Ishikawa (cell line): ENCODE data around the gene GAB2.

Experiments
- CEBPB ChIP-seq: IDR thresholded peaks from 2 replicates; pipeline ENCODE4 v1.6.1; 2012
- CREB1 ChIP-seq: IDR thresholded peaks from 2 replicates; pipeline ENCODE4 v1.6.1; 2012; ENCODE audit warnings: low read depth
- EGR1 ChIP-seq: IDR thresholded peaks from 2 replicates; pipeline ENCODE4 v1.6.1; 2012
- EP300 ChIP-seq: IDR thresholded peaks from 2 replicates; pipeline ENCODE4 v1.6.1; 2012; ENCODE audit warnings: borderline replicate concordance
- FOXM1 ChIP-seq: IDR thresholded peaks from 2 replicates; pipeline ENCODE4 v1.6.1; 2012; ENCODE audit warnings: low read depth, borderline replicate concordance
- NFIC ChIP-seq: IDR thresholded peaks from 2 replicates; pipeline ENCODE4 v1.6.1; 2012
- RAD21 ChIP-seq: IDR thresholded peaks from 2 replicates; pipeline ENCODE4 v1.6.1; 2012; ENCODE audit warnings: low read depth
- TAF1 ChIP-seq: IDR thresholded peaks from 2 replicates; pipeline ENCODE4 v1.6.1; 2012; ENCODE audit warnings: low read depth, mild to moderate bottlenecking
- TCF12 ChIP-seq: IDR thresholded peaks from 2 replicates; pipeline ENCODE4 v1.6.1; 2012; ENCODE audit warnings: low read depth
- TEAD4 ChIP-seq: IDR thresholded peaks from 2 replicates; pipeline ENCODE4 v1.6.1; 2012
- YY1 ChIP-seq: IDR thresholded peaks from 2 replicates; pipeline ENCODE4 v1.6.1; 2012; ENCODE audit warnings: low read depth
- ZBTB7A ChIP-seq: IDR thresholded peaks from 2 replicates; pipeline ENCODE4 v1.6.1; 2012; ENCODE audit warnings: low read depth
- TF ChIP-seq, protein P1 (sequence below): IDR thresholded peaks from 2 replicates; pipeline ENCODE4 v1.6.1; 2012
- TF ChIP-seq, protein P2 (sequence below): IDR thresholded peaks from 2 replicates; pipeline ENCODE4 v1.6.1; 2012; ENCODE audit warnings: low read depth, mild to moderate bottlenecking
- TF ChIP-seq, protein P3 (sequence below): IDR thresholded peaks from 2 replicates; pipeline ENCODE4 v1.6.1; 2012

The GAB2 gene

DNA sequence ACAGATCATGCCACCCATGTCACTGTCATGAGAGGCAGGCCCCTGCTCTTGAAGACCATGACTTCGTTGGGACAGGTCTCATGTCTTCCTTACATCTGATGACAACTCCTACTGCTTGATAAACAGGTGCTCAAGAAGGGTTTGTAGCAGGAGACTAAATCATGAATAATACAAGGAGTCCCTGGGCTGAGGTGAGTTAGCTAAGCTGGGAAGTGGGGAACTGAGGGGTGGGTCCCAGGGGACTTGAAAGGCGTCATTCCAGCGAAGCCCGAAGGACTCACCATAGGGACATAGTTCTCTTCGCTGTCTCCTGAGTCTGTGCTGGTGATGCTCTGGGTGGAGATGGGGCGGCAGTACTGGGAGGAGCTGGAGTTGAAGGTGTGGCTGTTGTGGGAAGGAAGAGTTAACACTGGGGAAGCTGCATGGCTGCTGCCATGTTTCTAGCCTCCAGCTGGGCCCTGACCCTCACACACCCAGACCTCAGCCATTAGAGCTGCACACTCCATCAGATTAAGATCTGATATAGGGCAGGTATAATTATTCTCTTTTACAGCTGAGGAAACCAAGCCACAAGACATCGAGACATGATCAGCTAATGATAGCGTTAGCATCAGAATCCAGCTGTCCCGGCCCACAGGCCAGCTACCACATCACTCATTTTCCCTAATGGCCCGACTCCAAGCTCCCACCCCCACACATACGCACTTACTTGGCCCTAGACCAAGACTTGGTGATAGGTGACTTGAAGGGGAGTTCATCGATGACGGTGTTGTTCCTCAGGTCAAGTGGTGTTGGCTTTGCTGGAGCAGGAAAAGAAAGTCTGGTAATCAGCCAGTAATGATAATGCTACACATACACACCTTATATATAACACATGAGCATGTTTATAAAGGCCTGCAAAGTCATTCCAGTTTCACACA lies 196.0 kb downstream of the GAB2 start:
- TF ChIP-seq CEBPB (no peak), YY1 (no peak), NFIC (no peak), TCF12 (no peak), EGR1 (no peak), TAF1 (no peak)
- TF ChIP-seq, protein P1, sequence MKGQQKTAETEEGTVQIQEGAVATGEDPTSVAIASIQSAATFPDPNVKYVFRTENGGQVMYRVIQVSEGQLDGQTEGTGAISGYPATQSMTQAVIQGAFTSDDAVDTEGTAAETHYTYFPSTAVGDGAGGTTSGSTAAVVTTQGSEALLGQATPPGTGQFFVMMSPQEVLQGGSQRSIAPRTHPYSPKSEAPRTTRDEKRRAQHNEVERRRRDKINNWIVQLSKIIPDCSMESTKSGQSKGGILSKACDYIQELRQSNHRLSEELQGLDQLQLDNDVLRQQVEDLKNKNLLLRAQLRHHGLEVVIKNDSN, result no peak

DNA sequence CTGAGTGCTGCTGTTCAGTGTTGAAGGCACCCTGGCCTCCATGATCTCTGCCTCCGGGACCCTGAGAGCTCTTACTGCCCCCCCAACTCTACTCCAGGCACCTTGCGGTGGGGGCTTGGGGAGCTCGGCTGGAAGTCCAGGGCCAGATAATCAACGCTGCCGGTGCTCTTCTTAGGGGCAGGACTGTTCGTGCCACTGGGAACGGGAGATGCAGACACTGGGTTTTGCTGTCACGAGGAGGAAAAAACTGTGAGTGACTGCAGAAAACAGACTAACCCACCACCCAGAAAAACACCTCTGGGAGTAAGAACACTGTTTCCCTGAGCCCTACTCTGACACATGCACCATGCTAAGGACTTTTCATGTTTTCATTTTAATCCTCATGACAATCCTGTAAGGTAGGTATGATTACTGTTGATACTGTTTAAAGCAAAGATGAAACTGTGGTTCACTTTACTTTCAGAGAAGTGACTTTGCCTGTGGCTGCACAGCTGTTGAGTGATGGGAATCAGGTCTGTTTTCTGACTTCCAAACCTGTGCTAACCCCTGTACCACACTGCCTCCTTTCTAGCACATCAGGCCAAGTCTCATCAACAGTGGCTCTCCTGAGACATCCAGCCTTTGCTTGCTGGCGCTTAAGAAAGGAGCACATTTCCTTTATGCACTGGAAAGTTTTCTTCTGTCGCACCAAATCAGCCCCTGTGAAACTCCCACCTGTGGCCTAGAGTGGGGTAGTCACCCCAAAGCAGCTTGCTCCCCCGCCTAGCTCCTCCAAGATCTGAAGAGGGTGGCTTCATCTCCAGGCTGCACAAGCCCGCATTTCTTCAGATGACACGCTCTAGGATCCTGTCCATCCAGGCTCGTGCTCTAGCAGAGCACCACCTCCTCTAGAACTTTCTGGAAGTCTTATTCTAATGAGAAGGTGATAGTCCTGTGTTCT lies 197.1 kb downstream of the GAB2 start:
- no peak for TF ChIP-seq ZBTB7A
- no peak for TF ChIP-seq TAF1
- TF ChIP-seq EP300, result no peak
- no peak for TF ChIP-seq NFIC
- TF ChIP-seq, protein P1, result no peak
- no peak for TF ChIP-seq RAD21
- TF ChIP-seq TCF12, result no peak
- TF ChIP-seq FOXM1, result no peak
- TF ChIP-seq, protein P2, sequence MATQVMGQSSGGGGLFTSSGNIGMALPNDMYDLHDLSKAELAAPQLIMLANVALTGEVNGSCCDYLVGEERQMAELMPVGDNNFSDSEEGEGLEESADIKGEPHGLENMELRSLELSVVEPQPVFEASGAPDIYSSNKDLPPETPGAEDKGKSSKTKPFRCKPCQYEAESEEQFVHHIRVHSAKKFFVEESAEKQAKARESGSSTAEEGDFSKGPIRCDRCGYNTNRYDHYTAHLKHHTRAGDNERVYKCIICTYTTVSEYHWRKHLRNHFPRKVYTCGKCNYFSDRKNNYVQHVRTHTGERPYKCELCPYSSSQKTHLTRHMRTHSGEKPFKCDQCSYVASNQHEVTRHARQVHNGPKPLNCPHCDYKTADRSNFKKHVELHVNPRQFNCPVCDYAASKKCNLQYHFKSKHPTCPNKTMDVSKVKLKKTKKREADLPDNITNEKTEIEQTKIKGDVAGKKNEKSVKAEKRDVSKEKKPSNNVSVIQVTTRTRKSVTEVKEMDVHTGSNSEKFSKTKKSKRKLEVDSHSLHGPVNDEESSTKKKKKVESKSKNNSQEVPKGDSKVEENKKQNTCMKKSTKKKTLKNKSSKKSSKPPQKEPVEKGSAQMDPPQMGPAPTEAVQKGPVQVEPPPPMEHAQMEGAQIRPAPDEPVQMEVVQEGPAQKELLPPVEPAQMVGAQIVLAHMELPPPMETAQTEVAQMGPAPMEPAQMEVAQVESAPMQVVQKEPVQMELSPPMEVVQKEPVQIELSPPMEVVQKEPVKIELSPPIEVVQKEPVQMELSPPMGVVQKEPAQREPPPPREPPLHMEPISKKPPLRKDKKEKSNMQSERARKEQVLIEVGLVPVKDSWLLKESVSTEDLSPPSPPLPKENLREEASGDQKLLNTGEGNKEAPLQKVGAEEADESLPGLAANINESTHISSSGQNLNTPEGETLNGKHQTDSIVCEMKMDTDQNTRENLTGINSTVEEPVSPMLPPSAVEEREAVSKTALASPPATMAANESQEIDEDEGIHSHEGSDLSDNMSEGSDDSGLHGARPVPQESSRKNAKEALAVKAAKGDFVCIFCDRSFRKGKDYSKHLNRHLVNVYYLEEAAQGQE, result no peak
- no peak for TF ChIP-seq EGR1
- no peak for TF ChIP-seq YY1
- TF ChIP-seq CREB1, result no peak

DNA sequence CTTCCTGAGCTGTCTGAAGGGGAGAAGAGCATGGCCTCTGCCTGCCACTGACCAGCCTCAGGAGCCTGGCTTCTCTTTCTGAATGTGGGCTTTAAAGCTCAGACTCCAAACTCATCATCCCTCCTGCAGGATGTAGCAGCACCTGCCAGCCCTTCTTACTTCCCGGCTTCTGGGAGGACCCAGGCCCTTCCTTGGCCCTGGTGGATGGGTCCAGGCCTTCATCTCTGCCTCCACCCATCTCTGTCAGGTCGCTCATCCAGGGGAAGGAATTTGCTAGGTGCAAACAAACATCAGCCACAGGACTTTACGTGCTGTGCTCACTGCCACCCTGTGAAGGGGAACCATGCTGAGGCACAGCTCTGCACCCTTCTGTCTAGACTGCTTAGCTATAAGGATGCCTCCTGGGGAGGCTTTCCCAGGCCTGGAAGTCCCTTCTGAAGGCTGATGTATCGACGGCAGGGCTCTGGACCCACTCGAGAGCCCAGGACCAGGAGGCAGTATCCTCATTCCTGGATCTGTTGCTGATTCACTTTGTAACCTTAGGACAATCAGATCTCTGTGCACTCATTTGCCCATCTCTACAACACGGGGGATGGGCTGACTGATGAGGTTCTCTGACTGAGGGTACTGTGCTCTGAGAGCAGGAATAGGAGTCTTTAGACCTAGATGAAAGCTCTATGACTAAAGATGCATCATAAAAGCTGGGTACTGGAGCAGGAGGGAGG lies 198.0 kb downstream of the GAB2 start:
- TF ChIP-seq TEAD4, result no peak
- no peak for TF ChIP-seq YY1
- TF ChIP-seq, protein P1, result no peak
- TF ChIP-seq NFIC, result no peak
- TF ChIP-seq, protein P2, result no peak
- TF ChIP-seq EGR1, result no peak
- no peak for TF ChIP-seq FOXM1
- no peak for TF ChIP-seq TCF12
- TF ChIP-seq EP300, result no peak
- TF ChIP-seq, protein P3, sequence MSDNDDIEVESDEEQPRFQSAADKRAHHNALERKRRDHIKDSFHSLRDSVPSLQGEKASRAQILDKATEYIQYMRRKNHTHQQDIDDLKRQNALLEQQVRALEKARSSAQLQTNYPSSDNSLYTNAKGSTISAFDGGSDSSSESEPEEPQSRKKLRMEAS, result no peak
- no peak for TF ChIP-seq ZBTB7A
- TF ChIP-seq CREB1, result no peak

DNA sequence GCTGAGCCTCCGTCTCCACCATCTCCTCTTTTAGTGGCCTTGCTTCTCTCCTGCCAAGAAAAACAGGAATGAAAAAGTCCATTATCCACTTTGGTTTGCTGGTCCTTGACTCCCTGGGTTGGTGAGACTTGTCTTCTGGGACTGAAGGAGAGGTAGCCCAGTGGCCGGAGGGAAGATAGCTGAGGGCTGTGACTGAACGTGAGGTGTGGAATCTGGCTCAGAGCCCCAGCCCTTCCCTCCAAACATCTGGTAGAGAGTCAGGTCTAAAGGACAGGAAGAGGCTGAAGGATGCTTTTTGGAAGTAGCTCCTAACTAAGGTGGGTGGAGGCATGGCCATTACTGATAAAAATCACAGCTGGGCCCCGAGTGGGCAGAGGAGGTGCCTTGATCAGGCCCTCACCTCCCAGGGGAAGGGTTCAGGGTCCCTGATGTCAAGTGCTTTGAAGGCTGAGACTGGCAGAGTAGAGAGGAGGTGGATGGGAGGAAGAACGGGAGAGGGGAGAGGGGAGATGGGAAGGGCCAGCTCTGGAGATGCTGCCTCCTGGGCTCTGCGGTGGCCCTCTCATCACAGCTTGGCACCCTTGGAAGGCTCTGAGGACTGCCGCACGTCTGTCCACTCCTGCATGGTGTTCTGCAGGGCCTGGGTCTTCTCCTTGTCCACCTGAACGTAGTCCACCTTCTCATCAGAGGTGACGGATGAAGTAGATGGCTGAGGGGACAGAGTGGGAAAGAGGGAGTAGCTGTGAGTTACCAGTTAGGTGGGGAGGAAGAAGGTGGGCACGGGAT lies 198.7 kb downstream of the GAB2 start:
- TF ChIP-seq, protein P3, result no peak
- TF ChIP-seq TAF1 (no peak), FOXM1 (no peak), ZBTB7A (no peak), EGR1 (no peak), YY1 (no peak), NFIC (no peak)
- TF ChIP-seq, protein P1, result no peak
